ENCODE data around the gene PLXNB1.

PLXNB1 gene

GRCh38 chr3:48419597-48419996, 10.3 kb downstream of the PLXNB1 start (continued):
- TF ChIP-seq KLF16 (tag by site-specific recombination; IDR thresholded peaks at IDR 0.05) (no peak), ZNF843 (tag by site-specific recombination; IDR thresholded peaks at IDR 0.05) (no peak), ZNF677 (tag by site-specific recombination; IDR thresholded peaks at IDR 0.05) (no peak), REPIN1 (tag by site-specific recombination; IDR thresholded peaks at IDR 0.05; ENCODE audit: low read depth) (no peak), IKZF3 (tag by site-specific recombination; IDR thresholded peaks at IDR 0.05) (no peak)

GRCh38 chr3:48419149-48419548, 10.7 kb downstream of the PLXNB1 start:
- H3K36me3 ChIP-seq (ENCODE audit: control insufficient read depth in 2 of 2, insufficient read depth in 1 of 2, low read length in 2 of 2) = peaks cover 0 to 15% of the 10 kb centered on the region in 2 experiments; a peak in 1 of 3 replicates
- H3K4me1 ChIP-seq (ENCODE audit: control insufficient read depth, insufficient read depth, low read length) = no peaks in the 10 kb centered on the region
- ChIA-PET CTCF (interaction anchor here (0.5 to 1.9 kb wide), 3 partner anchors 10 to 145 kb away, joined by 4 to 10 read pairs (median 4); no protein-coding TSS in a partner anchor), POLR2A (interaction anchor here (0.6 kb wide), 1 partner anchor 176 kb away, joined by 3 read pairs; no protein-coding TSS in a partner anchor)
- no peaks in the 10 kb centered on the region for H3K9me3 ChIP-seq (ENCODE audit: control insufficient read depth, insufficient read depth, low read depth, low read length)
- H3K4me3 ChIP-seq (ENCODE audit: low read depth, low read length) = no peak overlapping the region
- no peak overlapping the region for H3K27ac ChIP-seq (ENCODE audit: extremely low read depth, low read depth, low read length)
- TF ChIP-seq ZNF221 (tag by site-specific recombination; IDR thresholded peaks at IDR 0.05; ENCODE audit: borderline replicate concordance) (no peak), PRDM6 (tag by site-specific recombination; IDR thresholded peaks at IDR 0.05) (no peak), SETDB1 (IDR thresholded peaks at IDR 0.05; ENCODE audit: insufficient read length, low read length) (no peak), PRDM2 (tag by site-specific recombination; IDR thresholded peaks at IDR 0.05; ENCODE audit: borderline replicate concordance) (no peak), ZNF48 (tag by site-specific recombination; IDR thresholded peaks at IDR 0.05) (no peak), ZNF394 (tag by site-specific recombination; IDR thresholded peaks at IDR 0.05; ENCODE audit: borderline replicate concordance) (no peak), ZNF354C (tag by site-specific recombination; IDR thresholded peaks at IDR 0.05; ENCODE audit: borderline replicate concordance, low read depth) (no peak), ZNF202 (tag by site-specific recombination; IDR thresholded peaks at IDR 0.05; ENCODE audit: borderline replicate concordance) (no peak), ZBTB10 (tag by site-specific recombination; IDR thresholded peaks at IDR 0.05) (no peak), ZFHX2 (tag by site-specific recombination; conservative IDR thresholded peaks at IDR 0.05) (no peak), ZNF670 (tag by site-specific recombination; IDR thresholded peaks at IDR 0.05; ENCODE audit: low read depth) (no peak), ZNF580 (tag by site-specific recombination; IDR thresholded peaks at IDR 0.05) (no peak), KLF8 (tag by site-specific recombination; IDR thresholded peaks at IDR 0.05) (no peak), ZBTB11 (tag by site-specific recombination; conservative IDR thresholded peaks at IDR 0.05; ENCODE audit: low read depth) (no peak), SP2 (tag by site-specific recombination; IDR thresholded peaks at IDR 0.05) (no peak)

Data from HEK293 (cell line).